Ishikawa (cell line): ENCODE data around the gene POLD1.

Source experiments
- CEBPB ChIP-seq: IDR thresholded peaks from 2 replicates; pipeline ENCODE4 v1.6.1; 2012
- CREB1 ChIP-seq: IDR thresholded peaks from 2 replicates; pipeline ENCODE4 v1.6.1; 2012; ENCODE audit warnings: low read depth
- EGR1 ChIP-seq: IDR thresholded peaks from 2 replicates; pipeline ENCODE4 v1.6.1; 2012
- EP300 ChIP-seq: IDR thresholded peaks from 2 replicates; pipeline ENCODE4 v1.6.1; 2012; ENCODE audit warnings: borderline replicate concordance
- FOXM1 ChIP-seq: IDR thresholded peaks from 2 replicates; pipeline ENCODE4 v1.6.1; 2012; ENCODE audit warnings: low read depth, borderline replicate concordance
- MAX ChIP-seq: IDR thresholded peaks from 2 replicates; pipeline ENCODE4 v1.6.1; 2012
- NFIC ChIP-seq: IDR thresholded peaks from 2 replicates; pipeline ENCODE4 v1.6.1; 2012
- RAD21 ChIP-seq: IDR thresholded peaks from 2 replicates; pipeline ENCODE4 v1.6.1; 2012; ENCODE audit warnings: low read depth
- TAF1 ChIP-seq: IDR thresholded peaks from 2 replicates; pipeline ENCODE4 v1.6.1; 2012; ENCODE audit warnings: low read depth, mild to moderate bottlenecking
- TCF12 ChIP-seq: IDR thresholded peaks from 2 replicates; pipeline ENCODE4 v1.6.1; 2012; ENCODE audit warnings: low read depth
- YY1 ChIP-seq: IDR thresholded peaks from 2 replicates; pipeline ENCODE4 v1.6.1; 2012; ENCODE audit warnings: low read depth
- ZBTB7A ChIP-seq: IDR thresholded peaks from 2 replicates; pipeline ENCODE4 v1.6.1; 2012; ENCODE audit warnings: low read depth
- TF ChIP-seq, protein P1 (sequence below): IDR thresholded peaks from 2 replicates; pipeline ENCODE4 v1.6.1; 2012; ENCODE audit warnings: low read depth, mild to moderate bottlenecking

DNA sequence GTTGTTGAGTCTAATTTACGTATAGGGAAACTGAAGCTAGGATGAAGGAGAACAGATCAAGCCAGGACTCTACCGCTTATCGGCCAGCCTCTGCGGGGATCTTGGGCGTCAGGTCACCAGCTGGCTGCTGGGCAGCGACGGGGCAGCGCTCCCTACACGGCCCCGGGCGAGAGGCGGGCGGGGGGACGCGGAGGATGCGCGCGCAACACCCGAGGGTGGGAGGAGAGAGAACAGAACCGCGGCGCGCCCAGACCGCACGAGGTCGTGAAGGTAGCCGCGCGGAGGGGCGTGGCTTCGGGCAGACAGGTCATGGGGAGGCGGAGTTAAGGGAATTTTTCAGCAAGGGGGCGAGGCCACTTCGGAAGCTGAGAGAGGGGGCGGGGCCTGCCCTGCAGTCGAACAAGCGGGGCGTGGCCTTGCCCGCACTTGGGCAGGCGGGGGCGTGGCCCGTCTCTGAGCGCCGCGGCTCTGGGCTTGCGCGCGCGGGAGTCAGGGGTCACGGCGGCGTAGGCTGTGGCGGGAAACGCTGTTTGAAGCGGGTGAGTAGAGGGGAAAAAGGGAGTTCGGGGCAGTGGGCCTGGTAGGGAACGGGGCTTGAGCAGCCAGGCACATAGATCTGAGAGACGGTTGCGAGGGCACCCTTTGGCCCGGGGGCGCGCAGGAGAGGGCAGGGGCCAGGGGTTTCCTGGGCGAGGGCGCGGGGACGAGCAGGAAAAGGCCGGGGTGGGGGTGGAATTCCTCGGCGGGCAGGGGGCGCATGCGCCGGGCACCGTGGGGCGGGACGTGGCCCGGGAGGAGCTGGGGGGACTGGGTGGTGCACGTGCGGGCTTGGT is at the start of gene POLD1:
- TF ChIP-seq, protein P1, sequence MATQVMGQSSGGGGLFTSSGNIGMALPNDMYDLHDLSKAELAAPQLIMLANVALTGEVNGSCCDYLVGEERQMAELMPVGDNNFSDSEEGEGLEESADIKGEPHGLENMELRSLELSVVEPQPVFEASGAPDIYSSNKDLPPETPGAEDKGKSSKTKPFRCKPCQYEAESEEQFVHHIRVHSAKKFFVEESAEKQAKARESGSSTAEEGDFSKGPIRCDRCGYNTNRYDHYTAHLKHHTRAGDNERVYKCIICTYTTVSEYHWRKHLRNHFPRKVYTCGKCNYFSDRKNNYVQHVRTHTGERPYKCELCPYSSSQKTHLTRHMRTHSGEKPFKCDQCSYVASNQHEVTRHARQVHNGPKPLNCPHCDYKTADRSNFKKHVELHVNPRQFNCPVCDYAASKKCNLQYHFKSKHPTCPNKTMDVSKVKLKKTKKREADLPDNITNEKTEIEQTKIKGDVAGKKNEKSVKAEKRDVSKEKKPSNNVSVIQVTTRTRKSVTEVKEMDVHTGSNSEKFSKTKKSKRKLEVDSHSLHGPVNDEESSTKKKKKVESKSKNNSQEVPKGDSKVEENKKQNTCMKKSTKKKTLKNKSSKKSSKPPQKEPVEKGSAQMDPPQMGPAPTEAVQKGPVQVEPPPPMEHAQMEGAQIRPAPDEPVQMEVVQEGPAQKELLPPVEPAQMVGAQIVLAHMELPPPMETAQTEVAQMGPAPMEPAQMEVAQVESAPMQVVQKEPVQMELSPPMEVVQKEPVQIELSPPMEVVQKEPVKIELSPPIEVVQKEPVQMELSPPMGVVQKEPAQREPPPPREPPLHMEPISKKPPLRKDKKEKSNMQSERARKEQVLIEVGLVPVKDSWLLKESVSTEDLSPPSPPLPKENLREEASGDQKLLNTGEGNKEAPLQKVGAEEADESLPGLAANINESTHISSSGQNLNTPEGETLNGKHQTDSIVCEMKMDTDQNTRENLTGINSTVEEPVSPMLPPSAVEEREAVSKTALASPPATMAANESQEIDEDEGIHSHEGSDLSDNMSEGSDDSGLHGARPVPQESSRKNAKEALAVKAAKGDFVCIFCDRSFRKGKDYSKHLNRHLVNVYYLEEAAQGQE, result no peak
- no peak for TF ChIP-seq CEBPB
- TF ChIP-seq YY1, result peak; percentile 31; the same call in 1 of the 2 replicates
- TF ChIP-seq TCF12, result no peak; the same call in 1 of the 2 replicates
- TF ChIP-seq FOXM1, result no peak
- peak; percentile 68; the same call in 1 of the 2 replicates for TF ChIP-seq EGR1
- TF ChIP-seq RAD21, result no peak
- TF ChIP-seq ZBTB7A, result no peak; the same call in 1 of the 2 replicates
- TF ChIP-seq TAF1, result no peak
- 0 out of 2 replicates have a peak, but pooled peaks have one; percentile 9 for TF ChIP-seq EP300
- peak; percentile 93 for TF ChIP-seq MAX
- peak; percentile 33; the same call in 1 of the 2 replicates for TF ChIP-seq CREB1
- no peak for TF ChIP-seq NFIC
